HS-5 (cell line): ENCODE results near the gene MAP4K2.
A peak's percentile ranks its signal among the peaks of the same experiment; 100 is the strongest.
"Not testable (repeated sequence)": the region's sequence is repeated elsewhere in the genome, so short reads cannot be mapped to it uniquely, and the experiment has no call there.

Experiments used
- DNase-seq: peaks from one replicate; pipeline ENCODE4 v3.0.0-alpha.2; 2012; ENCODE audit warnings: low read depth

The MAP4K2 gene

GRCh38 chr11:64838600-64839334, 35.8 kb upstream of the MAP4K2 start:
- no peak for DNase-seq

- DNase-seq: no peak
Observed at GRCh38 chr11:64837887-64838351, 34.9 kb upstream of the MAP4K2 start.

GRCh38 chr11:64836448-64837072, 33.5 kb upstream of the MAP4K2 start:
- DNase-seq: no peak

GRCh38 chr11:64835616-64836447, 32.8 kb upstream of the MAP4K2 start:
- no peak for DNase-seq

- peak; percentile 23 for DNase-seq
Observed at GRCh38 chr11:64834723-64835615, 32.0 kb upstream of the MAP4K2 start.

- DNase-seq: no peak
Observed at GRCh38 chr11:64834031-64834722, 31.2 kb upstream of the MAP4K2 start.

GRCh38 chr11:64833509-64833908, 30.5 kb upstream of the MAP4K2 start:
- no peak for DNase-seq

- no peak for DNase-seq
Observed at GRCh38 chr11:64833198-64833502, 30.1 kb upstream of the MAP4K2 start.

- no peak for DNase-seq
Observed at GRCh38 chr11:64832467-64833197, 29.6 kb upstream of the MAP4K2 start.

- DNase-seq: no peak
Observed at GRCh38 chr11:64831411-64831891, 28.4 kb upstream of the MAP4K2 start.

GRCh38 chr11:64829536-64830251, 26.7 kb upstream of the MAP4K2 start:
- no peak for DNase-seq

GRCh38 chr11:64827451-64827839, 24.4 kb upstream of the MAP4K2 start:
- DNase-seq: no peak

- DNase-seq: no peak
Observed at GRCh38 chr11:64826578-64827450, 23.8 kb upstream of the MAP4K2 start.

GRCh38 chr11:64826062-64826461, 23.0 kb upstream of the MAP4K2 start:
- DNase-seq: no peak

- DNase-seq: no peak
Observed at GRCh38 chr11:64823568-64824119, 20.6 kb upstream of the MAP4K2 start.

- DNase-seq: no peak
Observed at GRCh38 chr11:64817476-64817875, 14.5 kb upstream of the MAP4K2 start.

- DNase-seq: not testable (repeated sequence)
Observed at GRCh38 chr11:64815433-64815832, 12.4 kb upstream of the MAP4K2 start.

- no peak for DNase-seq
Observed at GRCh38 chr11:64814712-64815187, 11.7 kb upstream of the MAP4K2 start.
